ENCODE data around the gene ENKUR.
"Not testable (repeated sequence)": the region's sequence is repeated elsewhere in the genome, so short reads cannot be mapped to it uniquely, and the experiment has no call there.

The ENKUR gene

DNA sequence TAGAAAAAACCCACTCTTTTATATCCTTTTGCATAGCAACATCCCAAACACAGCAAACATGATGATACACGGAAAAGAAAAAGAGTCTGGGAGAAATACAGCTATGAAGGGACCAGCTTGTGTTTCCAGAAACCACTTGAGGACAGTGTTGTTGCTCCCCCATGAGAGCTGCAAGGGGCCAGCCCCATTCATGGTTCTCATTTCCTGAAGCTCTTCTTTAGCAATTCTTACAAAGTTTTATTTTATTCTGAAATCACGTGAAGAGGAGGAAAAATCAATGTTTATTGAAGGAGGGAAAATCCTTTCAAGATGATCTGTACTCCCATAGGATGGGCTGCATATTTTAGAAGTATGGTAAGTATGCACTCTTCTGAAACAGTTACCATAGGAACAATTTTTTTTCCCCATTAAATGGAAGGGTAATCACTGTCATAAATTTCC, 46.1 kb downstream of the ENKUR start:
- Mint-ChIP-seq H3K4me1 (ENCODE audit: low read depth) (peaks cover 2% of the 10 kb centered on the region), H3K9me3 (ENCODE audit: low read depth) (no peaks in the 10 kb centered on the region), H3K36me3 (peaks cover 3% of the 10 kb centered on the region), H3K27ac (no peak overlapping the region), H3K4me3 (no peak overlapping the region), H3K27me3 (no peaks in the 10 kb centered on the region)

DNA sequence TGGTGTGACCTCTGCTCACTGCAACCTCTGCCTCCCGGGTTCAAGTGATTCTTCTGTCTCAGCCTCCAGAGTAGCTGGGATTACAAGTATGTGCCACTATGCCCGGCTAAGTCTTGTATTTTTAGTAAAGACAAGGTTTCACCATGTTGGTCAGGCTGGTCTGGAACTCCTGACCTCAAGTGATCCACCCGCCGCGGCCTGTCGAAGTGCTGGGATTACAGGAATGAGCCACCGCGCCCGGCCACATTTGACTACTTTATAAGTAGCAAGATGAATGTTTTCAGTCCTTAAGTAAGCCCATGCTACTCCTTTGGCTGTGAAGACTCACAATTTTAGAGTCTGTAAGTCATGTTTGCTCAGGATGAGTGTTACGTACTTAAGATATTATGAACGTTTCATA, 47.0 kb downstream of the ENKUR start:
- H3K4me1 Mint-ChIP-seq (ENCODE audit: low read depth); H3K9me3 Mint-ChIP-seq (ENCODE audit: low read depth); H3K36me3 Mint-ChIP-seq; H3K27me3 Mint-ChIP-seq; H3K4me3 Mint-ChIP-seq; H3K27ac Mint-ChIP-seq: not testable (repeated sequence)

DNA sequence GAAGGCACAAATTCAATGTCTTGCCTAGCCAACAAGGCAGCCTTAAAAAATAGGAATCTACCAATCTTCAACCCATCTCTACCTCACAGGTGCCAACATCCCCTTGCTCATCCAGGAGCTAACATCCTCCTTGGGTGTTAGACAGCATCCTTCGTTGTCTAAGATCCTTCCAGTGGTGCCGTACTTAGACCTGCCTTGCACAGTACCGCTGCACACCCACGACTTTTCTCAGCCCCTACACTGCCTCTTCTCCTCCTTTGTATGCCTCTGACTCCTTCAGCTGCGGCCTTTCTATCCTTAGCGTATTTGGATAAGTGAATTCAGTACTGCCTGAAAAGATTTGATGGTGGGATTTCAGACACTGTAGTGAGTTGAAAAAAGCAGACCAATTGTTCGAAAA, 47.6 kb downstream of the ENKUR start:
- Mint-ChIP-seq H3K9me3 (ENCODE audit: low read depth) (no peaks in the 10 kb centered on the region), H3K27me3 (no peaks in the 10 kb centered on the region), H3K36me3 (peaks cover 3% of the 10 kb centered on the region), H3K4me3 (no peak overlapping the region), H3K27ac (no peak overlapping the region), H3K4me1 (ENCODE audit: low read depth) (peaks cover 2% of the 10 kb centered on the region)

GRCh38 chr10:24966962-24967481, 48.9 kb downstream of the ENKUR start:
- Mint-ChIP-seq H3K36me3 (peaks cover 5% of the 10 kb centered on the region), H3K27me3 (no peaks in the 10 kb centered on the region), H3K4me1 (ENCODE audit: low read depth) (peaks cover 2% of the 10 kb centered on the region), H3K27ac (no peak overlapping the region), H3K4me3 (no peak overlapping the region), H3K9me3 (ENCODE audit: low read depth) (no peaks in the 10 kb centered on the region)

DNA sequence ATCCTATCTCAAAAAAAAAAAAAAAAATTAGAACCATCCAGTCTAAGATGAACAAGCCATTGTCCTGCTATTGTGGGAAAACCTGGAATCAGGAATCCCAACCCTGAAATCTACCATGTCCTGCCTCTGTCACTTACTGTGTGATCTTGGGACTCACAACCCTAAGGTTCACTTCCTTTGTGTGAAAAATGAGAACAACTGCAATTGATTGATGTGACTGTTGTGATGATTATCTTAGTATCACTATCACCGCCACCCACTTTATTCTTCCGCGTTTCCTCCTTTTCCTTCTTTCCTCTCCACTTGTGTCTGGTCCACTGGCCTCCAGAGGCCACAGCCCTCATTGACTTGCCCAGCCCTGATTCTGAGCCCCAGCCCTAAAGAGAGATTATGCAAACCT, 50.9 kb downstream of the ENKUR start:
- Mint-ChIP-seq H3K36me3 (peaks cover 8% of the 10 kb centered on the region), H3K4me1 (ENCODE audit: low read depth) (peaks cover under 1% of the 10 kb centered on the region), H3K4me3 (no peak overlapping the region), H3K27ac (no peak overlapping the region), H3K9me3 (ENCODE audit: low read depth) (no peaks in the 10 kb centered on the region), H3K27me3 (no peaks in the 10 kb centered on the region)

DNA sequence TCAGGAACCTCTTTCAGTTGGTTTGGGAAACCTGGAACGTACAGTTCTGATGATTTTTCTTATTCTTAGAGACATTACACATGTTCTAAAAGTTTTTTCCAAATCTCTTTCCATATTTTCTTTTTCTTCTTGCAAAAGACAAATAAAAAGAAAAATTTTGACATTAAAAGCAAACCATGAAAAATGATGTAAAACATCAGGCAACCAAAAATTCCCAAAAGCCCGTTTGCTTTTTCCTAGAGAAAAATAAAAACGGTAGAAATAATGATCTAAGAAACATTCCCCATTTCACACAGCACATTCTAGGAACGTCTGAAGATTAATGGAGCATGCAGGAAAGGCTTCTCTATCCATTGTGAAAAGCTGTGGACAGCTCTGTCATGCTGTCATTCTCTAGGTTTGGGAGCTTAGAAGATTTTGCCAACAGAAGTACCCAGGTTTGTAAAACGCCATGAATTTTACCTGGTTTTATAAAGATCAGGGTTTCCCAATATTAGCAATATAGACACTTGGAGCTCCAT, 52.4 kb downstream of the ENKUR start:
- H3K27ac Mint-ChIP-seq, result no peak overlapping the region
- peaks cover 8% of the 10 kb centered on the region for H3K36me3 Mint-ChIP-seq
- no peaks in the 10 kb centered on the region for H3K4me1 Mint-ChIP-seq (ENCODE audit: low read depth)

DNA sequence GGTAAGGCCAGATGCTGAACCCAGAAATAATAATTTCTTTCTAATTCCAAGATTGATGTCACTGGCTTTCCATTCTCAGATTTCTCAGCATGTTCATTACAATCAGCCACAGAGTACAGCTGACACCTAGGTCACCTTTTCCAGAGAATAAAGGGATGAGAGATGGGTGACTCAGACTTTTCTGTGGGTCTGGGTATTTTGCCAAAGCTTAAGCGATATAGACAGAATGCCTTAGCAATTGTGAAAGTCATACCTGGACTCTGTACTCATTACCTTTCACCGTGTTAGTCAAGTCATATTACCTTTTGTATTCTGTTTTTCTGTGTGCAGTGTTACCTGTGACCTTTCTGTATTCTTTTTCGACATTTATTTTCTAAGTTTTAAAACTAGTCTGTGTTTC, 53.0 kb downstream of the ENKUR start:
- H3K4me1 Mint-ChIP-seq (ENCODE audit: low read depth), result no peaks in the 10 kb centered on the region
- no peak overlapping the region for H3K4me3 Mint-ChIP-seq
- H3K36me3 Mint-ChIP-seq, result peaks cover 8% of the 10 kb centered on the region
- H3K27me3 Mint-ChIP-seq, result no peaks in the 10 kb centered on the region
- H3K9me3 Mint-ChIP-seq (ENCODE audit: low read depth), result no peaks in the 10 kb centered on the region
- no peak overlapping the region for H3K27ac Mint-ChIP-seq

More for the DNA sequence above, 52.4 kb downstream of the ENKUR start:
- Mint-ChIP-seq H3K4me3 (no peak overlapping the region), H3K27me3 (no peaks in the 10 kb centered on the region), H3K9me3 (ENCODE audit: low read depth) (no peaks in the 10 kb centered on the region)

- Mint-ChIP-seq H3K27me3 (no peaks in the 10 kb centered on the region), H3K4me1 (ENCODE audit: low read depth) (no peaks in the 10 kb centered on the region), H3K36me3 (peaks cover 8% of the 10 kb centered on the region), H3K27ac (no peak overlapping the region), H3K9me3 (ENCODE audit: low read depth) (no peaks in the 10 kb centered on the region), H3K4me3 (no peak overlapping the region)
These were observed 54.4 kb downstream of the ENKUR start for GRCh38 chr10:24961582-24961981.

- H3K36me3 Mint-ChIP-seq, result peaks cover 5% of the 10 kb centered on the region
- H3K27ac Mint-ChIP-seq, result no peak overlapping the region
- H3K4me3 Mint-ChIP-seq, result no peak overlapping the region
- H3K9me3 Mint-ChIP-seq (ENCODE audit: low read depth), result no peaks in the 10 kb centered on the region
- no peaks in the 10 kb centered on the region for H3K27me3 Mint-ChIP-seq
- H3K4me1 Mint-ChIP-seq (ENCODE audit: low read depth), result no peaks in the 10 kb centered on the region
These were observed 56.6 kb downstream of the ENKUR start for GRCh38 chr10:24959382-24959730.

DNA sequence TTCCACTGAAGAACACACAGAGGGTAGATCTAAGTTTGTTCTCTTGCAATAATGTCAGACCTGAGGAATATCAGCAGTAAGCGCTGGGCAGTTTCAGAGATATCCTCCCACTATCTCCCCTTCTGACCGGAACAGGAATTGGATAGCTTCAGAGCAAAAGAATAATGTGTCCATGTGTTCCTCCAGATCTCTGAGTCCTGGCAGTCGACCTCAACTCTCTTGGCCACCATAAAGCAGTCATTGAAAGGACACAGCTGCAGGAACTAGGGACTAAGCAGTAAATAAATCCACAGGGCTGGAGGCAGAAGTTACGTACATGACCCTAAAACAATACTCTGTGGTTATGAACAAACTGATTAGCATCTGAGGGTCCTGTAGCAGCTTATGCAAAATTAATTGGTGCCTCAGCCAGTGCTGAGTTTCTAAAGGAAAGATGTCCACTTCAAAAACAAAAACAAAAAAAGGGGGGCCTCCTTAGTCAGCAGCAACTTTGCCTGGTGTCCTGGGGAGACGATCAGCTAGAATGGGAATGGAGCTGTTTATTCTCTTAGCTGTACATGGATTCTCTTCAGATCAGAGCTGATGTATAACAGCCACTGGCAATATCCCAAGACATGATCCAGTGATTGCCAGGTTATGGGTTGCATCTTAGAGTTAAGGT, 57.1 kb downstream of the ENKUR start:
- no peaks in the 10 kb centered on the region for H3K27me3 Mint-ChIP-seq
- no peak overlapping the region for H3K4me3 Mint-ChIP-seq
- H3K4me1 Mint-ChIP-seq (ENCODE audit: low read depth), result no peaks in the 10 kb centered on the region
- H3K27ac Mint-ChIP-seq, result no peak overlapping the region
- peaks cover 5% of the 10 kb centered on the region for H3K36me3 Mint-ChIP-seq
- H3K9me3 Mint-ChIP-seq (ENCODE audit: low read depth), result no peaks in the 10 kb centered on the region

- Mint-ChIP-seq H3K4me1 (ENCODE audit: low read depth) (peaks cover 4% of the 10 kb centered on the region), H3K4me3 (no peak overlapping the region), H3K27ac (no peak overlapping the region), H3K27me3 (no peaks in the 10 kb centered on the region), H3K36me3 (peaks cover 5% of the 10 kb centered on the region), H3K9me3 (ENCODE audit: low read depth) (no peaks in the 10 kb centered on the region)
These were observed 57.8 kb downstream of the ENKUR start for GRCh38 chr10:24958091-24958720.

GRCh38 chr10:24957624-24958051, 58.3 kb downstream of the ENKUR start:
- H3K4me1 Mint-ChIP-seq (ENCODE audit: low read depth); H3K4me3 Mint-ChIP-seq; H3K27me3 Mint-ChIP-seq; H3K27ac Mint-ChIP-seq; H3K36me3 Mint-ChIP-seq; H3K9me3 Mint-ChIP-seq (ENCODE audit: low read depth): not testable (repeated sequence)

GRCh38 chr10:24953675-24954074, 62.3 kb downstream of the ENKUR start:
- Mint-ChIP-seq H3K4me3 (peak overlapping the region; percentile 78), H3K27ac (peak overlapping the region; percentile 61), H3K27me3 (no peaks in the 10 kb centered on the region), H3K4me1 (ENCODE audit: low read depth) (peaks cover 16% of the 10 kb centered on the region), H3K36me3 (no peaks in the 10 kb centered on the region), H3K9me3 (ENCODE audit: low read depth) (no peaks in the 10 kb centered on the region)

DNA sequence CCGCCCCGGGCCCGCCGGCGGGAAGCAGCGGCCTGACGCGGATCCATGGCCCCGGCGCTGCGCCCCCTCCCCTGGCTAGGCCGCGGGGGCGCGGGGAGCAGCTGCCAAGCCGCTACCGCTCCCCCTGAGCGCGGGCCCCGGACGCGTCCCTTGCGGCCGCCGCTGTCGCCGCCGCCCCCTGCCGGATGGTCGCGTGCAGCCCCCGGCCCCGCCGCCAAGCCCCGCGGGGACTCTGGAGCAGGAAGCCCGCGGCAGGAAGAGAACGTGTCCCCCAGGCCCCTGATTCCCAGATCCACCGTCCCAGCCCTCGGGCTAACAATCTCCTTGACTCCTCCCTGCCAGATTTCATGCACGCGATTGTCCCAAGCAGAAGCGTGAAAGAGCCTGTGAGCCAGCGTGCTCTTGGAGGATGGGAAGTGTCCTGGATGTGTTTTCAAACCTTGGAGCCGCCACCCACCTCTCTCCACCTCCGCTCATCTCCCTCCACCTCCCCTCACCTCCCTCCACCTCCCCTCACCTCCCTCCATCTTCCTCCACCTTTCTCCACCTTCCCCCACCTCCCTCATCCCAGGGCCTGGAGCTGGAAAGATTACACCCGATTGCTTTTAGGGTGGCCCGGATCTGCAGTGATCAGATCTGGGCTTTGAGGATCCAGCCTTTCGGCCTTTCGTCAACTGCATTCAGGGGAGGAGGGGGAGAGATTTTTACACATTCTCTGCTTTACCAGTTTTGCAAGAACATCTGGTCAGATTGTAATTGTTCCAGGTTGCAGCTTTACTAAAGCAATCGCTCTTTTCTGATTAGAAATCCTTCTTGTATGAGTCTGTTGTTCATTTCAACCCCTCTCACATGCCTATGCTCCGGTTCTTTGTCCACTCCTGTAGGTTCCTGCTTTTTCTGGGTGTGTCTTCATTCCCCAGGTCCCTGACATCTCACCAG, 63.0 kb downstream of the ENKUR start:
- Mint-ChIP-seq H3K4me3 (peak overlapping the region; percentile 78), H3K4me1 (ENCODE audit: low read depth) (peaks cover 20% of the 10 kb centered on the region), H3K27ac (peak overlapping the region; percentile 61), H3K9me3 (ENCODE audit: low read depth) (no peaks in the 10 kb centered on the region), H3K36me3 (no peaks in the 10 kb centered on the region), H3K27me3 (no peaks in the 10 kb centered on the region)
